GM19351 (cell line): ENCODE data around the gene SNX21.
A peak's percentile ranks its signal among the peaks of the same experiment; 100 is the strongest.
"Not testable (repeated sequence)": the region's sequence is repeated elsewhere in the genome, so short reads cannot be mapped to it uniquely, and the experiment has no call there.

Experiments
- ATAC-seq: cut with Tn5 transposase; IDR thresholded peaks from one replicate; pipeline ENCODE4 v1.9.1; 2021; ENCODE audit warnings: mild to moderate bottlenecking, moderate library complexity; ENCODE audit not compliant: unreplicated experiment

The SNX21 gene

GRCh38 chr20:45821947-45822346, 11.7 kb upstream of the SNX21 start:
- no peak for ATAC-seq

GRCh38 chr20:45822857-45823256, 10.7 kb upstream of the SNX21 start:
- no peak for ATAC-seq

GRCh38 chr20:45823949-45824835, 9.4 kb upstream of the SNX21 start:
- ATAC-seq, result no peak

- ATAC-seq, result no peak
Measured at GRCh38 chr20:45826381-45827019, 7.1 kb upstream of the SNX21 start.

- ATAC-seq, result no peak
Measured at GRCh38 chr20:45827030-45827652, 6.5 kb upstream of the SNX21 start, which contains the start of gene TNNC2. Gene TNNC2 (minus strand): TSS chr20:45827312. CDS start chr20:45827248, 64 bp downstream.

GRCh38 chr20:45827712-45828111, 5.9 kb upstream of the SNX21 start:
- ATAC-seq, result no peak

GRCh38 chr20:45828589-45828988, 5.0 kb upstream of the SNX21 start:
- ATAC-seq, result no peak

GRCh38 chr20:45829673-45830106, 3.9 kb upstream of the SNX21 start:
- ATAC-seq, result not testable (repeated sequence)

- no peak for ATAC-seq
Measured at GRCh38 chr20:45832619-45833018, 980 bp upstream of the SNX21 start.

- ATAC-seq, result no peak
Measured at GRCh38 chr20:45833883-45834796, 541 bp downstream of the SNX21 start.

- ATAC-seq, result no peak
Measured at GRCh38 chr20:45834797-45835161, 1.2 kb downstream of the SNX21 start.

GRCh38 chr20:45835329-45835765, 1.7 kb downstream of the SNX21 start:
- no peak for ATAC-seq

- no peak for ATAC-seq
Measured at GRCh38 chr20:45835825-45836224, 2.2 kb downstream of the SNX21 start.

GRCh38 chr20:45836841-45837240, 3.2 kb downstream of the SNX21 start:
- no peak for ATAC-seq

GRCh38 chr20:45840700-45841198, 7.2 kb downstream of the SNX21 start:
- ATAC-seq, result no peak

- ATAC-seq, result no peak
Measured at GRCh38 chr20:45841407-45842129, 8.0 kb downstream of the SNX21 start.

GRCh38 chr20:45842169-45842812, 8.7 kb downstream of the SNX21 start:
- peak; percentile 84 for ATAC-seq

GRCh38 chr20:45843506-45843905, 9.9 kb downstream of the SNX21 start:
- ATAC-seq, result no peak

GRCh38 chr20:45845452-45845851, 11.9 kb downstream of the SNX21 start:
- no peak for ATAC-seq
